HG03469 (cell line): Measurements from ENCODE around the gene LRBA.

Source experiments
- ATAC-seq: cut with Tn5 transposase; IDR thresholded peaks from one replicate; pipeline ENCODE4 v1.9.1; 2021; ENCODE audit warnings: mild to moderate bottlenecking, moderate library complexity, moderate number of reproducible peaks; ENCODE audit not compliant: unreplicated experiment

Gene LRBA

GRCh38 chr4:150818661-150819060, 196.4 kb downstream of the LRBA start:
- ATAC-seq = no peak

GRCh38 chr4:150817804-150818528, 197.1 kb downstream of the LRBA start:
- no peak for ATAC-seq

- no peak for ATAC-seq
These were observed 198.1 kb downstream of the LRBA start for GRCh38 chr4:150817017-150817416.

GRCh38 chr4:150816491-150816890, 198.6 kb downstream of the LRBA start:
- no peak for ATAC-seq

GRCh38 chr4:150814873-150815272, 200.2 kb downstream of the LRBA start:
- ATAC-seq = no peak

GRCh38 chr4:150805183-150806025, 209.7 kb downstream of the LRBA start:
- no peak for ATAC-seq

GRCh38 chr4:150801833-150802232, 213.3 kb downstream of the LRBA start:
- ATAC-seq = no peak

GRCh38 chr4:150799207-150799606, 215.9 kb downstream of the LRBA start:
- ATAC-seq = no peak

GRCh38 chr4:150794706-150795105, 220.4 kb downstream of the LRBA start:
- no peak for ATAC-seq

- no peak for ATAC-seq
These were observed 225.2 kb downstream of the LRBA start for GRCh38 chr4:150789864-150790263.

GRCh38 chr4:150784939-150785338, 230.1 kb downstream of the LRBA start:
- ATAC-seq = no peak

GRCh38 chr4:150784305-150784704, 230.8 kb downstream of the LRBA start:
- ATAC-seq = no peak

- ATAC-seq = no peak
These were observed 232.2 kb downstream of the LRBA start for GRCh38 chr4:150782921-150783320.

GRCh38 chr4:150782311-150782710, 232.8 kb downstream of the LRBA start:
- no peak for ATAC-seq

- ATAC-seq = no peak
These were observed 233.9 kb downstream of the LRBA start for GRCh38 chr4:150781191-150781590.

- ATAC-seq = no peak
These were observed 235.4 kb downstream of the LRBA start for GRCh38 chr4:150779707-150780106.

GRCh38 chr4:150773729-150774449, 241.2 kb downstream of the LRBA start:
- ATAC-seq = no peak

- ATAC-seq = no peak
These were observed 242.1 kb downstream of the LRBA start for GRCh38 chr4:150773032-150773431.

GRCh38 chr4:150771382-150771781, 243.7 kb downstream of the LRBA start:
- no peak for ATAC-seq

GRCh38 chr4:150769845-150770244, 245.2 kb downstream of the LRBA start:
- no peak for ATAC-seq

- ATAC-seq = no peak
These were observed 245.8 kb downstream of the LRBA start for GRCh38 chr4:150769248-150769647.

GRCh38 chr4:150768497-150768896, 246.6 kb downstream of the LRBA start:
- ATAC-seq = no peak
